ENCODE results near the gene RIMOC1.

- TF ChIP-seq CTCF (IDR thresholded peaks at IDR 0.05) = no peak
- TF ChIP-seq EP300 (IDR thresholded peaks at IDR 0.05) = no peak
Observed at GRCh38 chr5:41870627-41871048, 33.5 kb upstream of the RIMOC1 start.
